NCI-H524 (cell line): ENCODE measurements around the gene GBX1.

Source experiments
- DNase-seq, 2 experiments: peaks; one replicate each; lab custom pipeline; 2025; lab: John Stamatoyannopoulos, UW

GBX1 gene

GRCh38 chr7:151139071-151139790, 28.3 kb downstream of the GBX1 start:
- no peak for DNase-seq

- DNase-seq, result no peak
These were observed 29.2 kb downstream of the GBX1 start for GRCh38 chr7:151138153-151138851.

GRCh38 chr7:151137791-151138152, 29.7 kb downstream of the GBX1 start:
- no peak for DNase-seq

DNA sequence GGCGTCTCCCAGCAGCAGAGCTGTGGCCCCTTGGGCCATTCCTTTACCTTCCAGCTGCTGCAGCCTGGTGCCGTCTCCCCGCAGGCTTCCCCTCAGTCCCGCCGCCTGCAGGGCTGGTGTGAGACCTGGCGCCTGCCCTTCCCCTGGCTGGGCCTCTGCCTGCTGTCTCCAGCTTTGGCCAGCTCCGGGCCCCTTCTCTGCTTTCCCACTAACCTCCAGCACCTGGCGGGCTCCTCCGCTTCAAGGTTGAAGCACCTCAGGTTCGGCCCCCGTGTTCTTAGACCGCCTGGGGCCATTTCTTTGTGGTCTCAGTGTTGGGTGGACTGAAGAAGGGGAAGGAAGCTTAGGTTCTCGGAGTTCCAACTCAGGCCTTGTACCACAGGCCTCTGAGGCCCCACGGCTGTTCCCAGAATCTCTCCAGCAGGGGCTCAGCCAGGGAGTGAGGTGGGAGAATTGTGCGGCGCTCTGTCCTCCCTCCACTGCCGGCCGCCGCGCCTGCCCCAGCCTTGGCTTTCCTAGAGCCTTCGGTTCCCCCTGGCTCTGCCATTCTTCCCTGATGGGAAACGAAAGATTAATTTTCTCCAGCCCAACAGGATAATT, 30.3 kb downstream of the GBX1 start:
- DNase-seq, result no peak

DNA sequence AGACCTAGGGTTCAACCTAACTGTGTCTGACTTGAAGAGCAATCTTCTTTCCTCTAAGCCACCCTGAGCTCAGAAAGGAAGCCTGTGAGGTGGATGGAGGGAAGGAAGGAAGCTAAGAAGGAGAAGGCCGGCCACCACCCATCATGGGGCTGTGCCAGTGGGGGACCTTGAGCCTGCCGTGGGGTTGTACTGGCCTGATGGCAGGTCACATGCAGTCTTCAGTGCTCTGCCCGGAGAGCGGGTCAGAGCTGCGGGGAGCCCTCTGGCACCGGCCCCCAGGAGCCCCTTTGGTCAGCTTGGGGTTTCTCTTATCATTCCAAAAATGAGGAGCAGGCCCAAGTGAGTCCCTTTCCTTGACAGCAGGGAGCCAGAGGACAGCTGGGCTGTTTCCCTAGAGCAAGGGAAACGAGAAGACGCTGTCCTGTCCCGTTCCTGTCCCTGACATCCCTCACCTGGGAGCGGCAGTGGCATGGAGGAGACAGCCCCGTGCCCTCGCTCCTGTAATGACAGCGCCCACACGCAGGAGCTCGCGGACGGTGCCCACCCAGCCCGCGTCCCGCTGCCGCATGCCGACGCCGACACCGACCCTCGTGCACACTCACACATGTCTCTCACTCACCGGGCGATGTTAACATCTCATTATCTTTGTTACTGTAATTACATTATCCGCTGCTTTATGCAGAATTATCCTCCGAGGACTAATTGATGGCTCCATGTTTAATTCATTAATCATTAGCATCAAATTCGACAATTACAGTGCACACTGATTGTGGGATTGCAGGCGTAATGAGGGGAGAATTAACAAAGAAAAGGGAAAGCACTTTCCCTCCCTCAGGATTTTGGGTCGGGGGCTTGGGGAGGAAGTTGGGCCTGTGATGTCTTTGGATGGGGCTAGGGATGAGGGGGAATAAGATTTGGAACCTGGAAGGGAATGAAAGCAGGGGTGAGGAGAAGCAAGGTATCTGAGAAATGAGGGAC, 31.3 kb downstream of the GBX1 start:
- no peak for DNase-seq

- DNase-seq, result no peak
These were observed 32.0 kb downstream of the GBX1 start for GRCh38 chr7:151135525-151135845.

GRCh38 chr7:151134743-151135524, 32.6 kb downstream of the GBX1 start:
- DNase-seq, result no peak

GRCh38 chr7:151133986-151134742, 33.3 kb downstream of the GBX1 start:
- no peak for DNase-seq

DNA sequence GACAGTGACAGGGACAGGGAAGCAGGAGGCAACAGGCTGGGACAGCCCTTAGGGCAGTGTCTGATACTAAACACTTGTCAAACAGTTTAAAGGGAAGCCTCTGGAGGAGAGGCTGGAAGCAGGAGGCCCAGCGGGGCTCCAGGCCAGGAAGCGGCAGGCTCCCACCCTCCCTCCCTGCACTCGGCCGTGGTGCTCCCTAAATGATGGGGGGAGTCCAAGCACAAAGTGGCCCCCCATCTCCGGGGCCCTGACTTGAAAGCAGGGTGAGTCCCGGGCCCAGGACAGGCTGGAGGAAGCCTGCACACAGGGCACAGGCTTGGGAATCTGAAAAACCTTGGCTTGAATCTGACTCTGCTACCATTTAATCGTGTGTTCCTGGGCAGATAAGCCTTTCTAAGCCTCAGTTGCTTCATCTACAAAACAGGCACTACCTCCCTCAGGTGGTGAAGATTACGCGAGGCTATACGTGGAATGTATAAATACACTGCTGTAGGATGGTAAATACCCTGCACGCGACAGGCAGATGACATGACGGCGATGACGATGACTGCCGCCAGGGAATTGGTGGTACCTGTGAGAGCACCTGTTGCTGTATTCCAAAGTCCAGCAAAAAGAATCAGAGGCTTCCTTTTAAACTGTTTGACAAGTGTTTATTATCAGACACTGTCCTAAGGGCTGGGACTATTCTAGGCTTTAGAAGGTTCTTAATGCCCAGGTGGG, 34.1 kb downstream of the GBX1 start:
- DNase-seq, result no peak

GRCh38 chr7:151132461-151133205, 34.9 kb downstream of the GBX1 start:
- no peak for DNase-seq

GRCh38 chr7:151131592-151132293, 35.8 kb downstream of the GBX1 start:
- DNase-seq, result no peak

DNA sequence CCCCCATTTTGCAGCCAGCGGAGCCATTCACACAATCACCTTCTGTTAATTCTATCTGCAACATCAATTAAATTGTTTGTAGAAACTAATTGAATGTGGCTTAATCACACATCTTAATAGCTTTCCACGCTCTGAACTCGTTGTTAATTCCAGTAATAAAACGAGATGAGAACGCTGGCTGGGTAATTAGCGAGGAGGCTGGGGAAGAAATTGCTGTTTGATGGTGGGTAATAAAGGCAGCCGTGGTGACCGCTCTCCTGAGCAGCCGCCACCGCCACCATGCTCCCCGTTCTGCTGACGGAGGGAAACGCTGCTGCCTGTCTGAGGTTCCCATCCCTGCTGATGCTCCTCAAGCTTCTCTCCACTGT, 36.3 kb downstream of the GBX1 start:
- no peak for DNase-seq

DNA sequence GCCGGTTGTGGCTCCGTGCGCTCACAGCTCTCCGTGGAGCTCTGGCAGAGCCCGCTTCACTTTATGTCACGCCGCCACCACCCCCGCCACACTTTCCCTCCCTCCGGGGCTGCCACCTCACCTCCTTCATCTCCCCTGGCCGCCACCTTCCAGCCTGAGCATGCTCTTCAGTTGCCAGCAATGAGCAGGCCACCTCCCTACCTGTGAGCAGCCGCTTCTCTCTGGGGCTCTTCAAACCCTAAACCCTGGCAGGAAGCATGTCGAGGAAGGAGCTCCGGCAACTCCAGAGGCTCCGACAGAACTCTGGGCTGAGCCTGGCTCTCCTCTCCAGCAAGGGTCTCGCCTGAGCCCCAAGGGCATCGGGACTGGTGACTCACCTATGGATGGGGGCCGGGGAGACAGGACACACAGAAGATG, 36.7 kb downstream of the GBX1 start:
- DNase-seq, result no peak

GRCh38 chr7:151129960-151130591, 37.4 kb downstream of the GBX1 start:
- DNase-seq, result no peak

DNA sequence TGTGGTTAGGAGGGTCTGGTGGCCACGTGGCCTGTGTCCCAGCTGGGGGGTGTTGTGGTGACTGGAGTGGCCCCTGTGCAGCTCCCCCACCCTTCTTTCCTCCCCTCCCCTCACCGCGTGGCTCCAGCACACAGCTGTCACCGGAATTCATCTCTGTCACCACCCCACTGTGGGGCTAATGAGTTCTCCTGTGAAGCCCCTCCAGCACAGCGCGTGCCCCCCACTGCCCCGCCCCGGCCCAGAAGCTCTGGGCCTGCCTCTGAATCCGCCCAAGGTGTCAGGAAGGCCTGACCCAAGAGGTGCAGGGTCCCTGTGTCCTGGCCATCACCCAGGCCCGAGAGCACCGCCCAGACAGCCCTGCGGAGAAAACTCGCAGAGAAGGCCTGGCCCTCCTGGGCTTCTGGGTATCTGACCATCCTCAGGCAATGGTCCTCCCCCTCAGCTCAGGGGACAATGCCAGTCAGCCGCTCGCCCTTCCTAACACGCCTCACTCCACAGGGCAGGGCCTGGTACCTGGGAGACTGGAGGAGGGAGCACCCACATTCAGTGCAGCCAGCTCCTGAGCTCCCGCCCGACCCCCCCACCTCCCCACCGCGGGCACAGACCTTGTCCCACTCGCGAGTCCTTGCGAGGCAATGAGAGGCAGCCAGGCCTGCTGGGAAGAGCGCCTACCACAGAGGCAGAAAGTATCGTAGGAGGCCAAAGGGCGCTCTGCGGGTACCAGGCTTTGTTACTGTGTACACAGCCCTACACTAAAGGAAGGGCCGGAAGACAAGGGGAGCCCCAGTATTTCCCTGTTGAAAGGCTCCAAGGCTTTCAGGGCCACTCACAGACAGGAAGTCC, 38.2 kb downstream of the GBX1 start:
- no peak for DNase-seq

DNA sequence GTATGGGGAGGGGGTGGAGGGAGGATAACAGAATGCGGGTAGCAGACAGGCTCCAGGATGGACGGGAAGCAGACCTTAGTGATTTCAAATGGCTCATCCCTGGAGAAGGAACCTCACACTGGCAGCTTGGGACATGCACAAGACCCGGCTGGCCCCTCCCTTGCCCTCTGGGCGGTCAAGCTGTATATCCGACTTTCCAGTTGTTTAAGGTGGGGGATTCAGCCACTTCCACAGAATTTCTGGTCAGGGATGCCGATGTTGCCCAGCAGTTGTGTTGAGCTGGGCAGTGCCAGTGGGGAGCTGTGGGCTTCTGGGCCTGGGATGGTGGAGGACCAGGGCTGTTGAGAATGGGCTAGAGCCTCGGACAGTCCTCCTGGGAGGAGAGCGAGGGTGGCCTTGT, 38.8 kb downstream of the GBX1 start:
- DNase-seq, result no peak

- no peak for DNase-seq
These were observed 39.4 kb downstream of the GBX1 start for GRCh38 chr7:151128144-151128543.
